ENCODE measurements around the gene PLB1.
A peak's percentile ranks its signal among the peaks of the same experiment; 100 is the strongest.

PLB1 gene

DNA sequence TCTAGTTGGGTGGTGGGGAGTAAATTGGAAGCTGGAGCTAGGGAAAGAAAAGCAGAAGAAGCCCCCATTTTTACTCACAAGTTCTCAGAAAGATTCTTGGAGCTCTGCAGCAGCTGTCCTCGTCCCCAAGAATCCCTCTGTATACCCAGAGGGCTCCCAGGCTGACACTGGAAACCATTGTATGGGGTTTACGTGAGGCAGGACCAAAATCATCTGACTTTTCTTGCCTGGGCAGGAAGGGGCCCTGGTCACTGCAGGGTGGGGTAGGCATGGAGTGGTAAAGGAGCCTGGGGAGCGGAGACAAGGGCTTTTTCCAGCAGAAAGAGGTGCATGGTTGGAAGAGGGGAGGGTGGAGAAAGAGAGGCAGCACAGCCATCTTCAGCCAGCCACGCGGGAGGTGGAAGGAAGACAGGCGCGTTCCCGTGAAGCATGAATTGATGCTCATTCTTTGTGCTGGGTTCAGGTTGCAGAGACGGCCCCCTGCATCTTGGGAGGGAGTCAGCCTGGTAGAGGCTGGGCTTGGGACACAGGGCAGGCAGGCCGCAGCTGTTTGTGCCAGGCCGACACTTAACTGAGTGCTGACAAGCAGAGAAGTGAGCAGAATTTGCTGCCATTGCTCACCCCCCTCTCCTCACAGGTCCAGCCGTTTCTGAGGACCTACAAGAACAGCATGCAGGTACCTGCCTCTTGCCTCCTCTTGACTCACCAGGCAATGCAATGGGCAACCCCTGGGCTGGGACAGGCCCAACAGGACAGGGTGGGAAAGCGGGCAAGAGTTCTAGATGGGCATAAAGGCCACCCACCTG lies 94.8 kb downstream of the PLB1 start:
- DNase-seq (ENCODE audit: low read depth in 2 of 2), result no peak
- no peak overlapping the region for H3K4me3 ChIP-seq (replicated peaks in 1 of 2; ENCODE audit: low read depth in 2 of 2, low read length in 2 of 2)
- no peak for TF ChIP-seq CTCF (IDR thresholded peaks at IDR 0.05; ENCODE audit: low read depth, low read length)

DNA sequence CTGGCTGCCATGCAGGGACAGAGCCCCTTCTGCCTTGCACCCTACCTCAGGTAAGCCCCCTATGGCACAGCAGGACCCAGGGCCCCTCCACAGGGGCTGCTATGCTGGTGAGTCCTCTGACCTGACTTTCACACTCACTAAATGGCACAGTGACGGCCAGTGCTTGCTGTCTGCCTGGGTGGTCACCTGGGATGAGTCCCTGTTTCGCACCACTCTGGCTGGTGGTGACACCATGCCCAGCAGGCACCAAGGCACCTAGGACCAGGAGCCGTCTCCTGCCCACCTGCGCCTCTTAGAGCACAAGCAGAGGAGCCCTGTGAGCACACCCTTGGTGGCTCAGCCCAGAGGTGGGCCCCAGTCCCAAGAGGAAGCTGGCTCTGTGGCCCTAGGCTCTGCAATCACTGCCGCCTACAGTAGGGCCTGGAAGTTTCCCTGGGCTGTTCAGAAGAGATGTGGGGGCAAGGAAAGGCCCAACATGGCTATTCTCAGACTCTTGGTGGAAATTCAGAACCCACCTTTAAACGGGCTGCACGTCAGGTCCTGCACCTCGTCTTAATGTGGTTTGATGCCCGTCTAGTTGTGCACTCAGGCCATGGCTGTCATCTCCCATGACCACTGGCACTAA lies 96.0 kb downstream of the PLB1 start:
- H3K4me3 ChIP-seq (replicated peaks in 1 of 2; ENCODE audit: low read depth in 2 of 2, low read length in 2 of 2), result no peak overlapping the region
- DNase-seq (ENCODE audit: low read depth in 2 of 2), result no peak
- no peak for TF ChIP-seq CTCF (IDR thresholded peaks at IDR 0.05; ENCODE audit: low read depth, low read length)

DNA sequence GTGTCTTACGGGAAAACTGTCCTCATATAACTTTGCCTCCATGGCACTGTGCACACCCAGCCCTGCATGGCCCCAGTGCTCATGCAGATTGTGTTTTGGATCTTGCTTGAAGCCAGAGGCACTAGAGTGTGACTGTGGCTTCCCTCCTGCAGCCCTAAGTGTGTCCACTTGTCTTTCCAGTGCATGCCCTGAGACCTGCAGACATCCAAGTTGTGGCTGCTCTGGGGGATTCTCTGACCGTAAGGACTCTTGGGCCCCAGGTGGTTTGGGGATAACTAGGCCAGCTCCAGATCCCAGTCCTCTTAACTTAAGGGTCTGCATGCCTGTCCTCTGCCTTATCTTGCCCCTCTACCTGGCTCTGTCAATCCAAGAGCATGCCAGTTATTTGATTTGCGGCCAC lies 96.6 kb downstream of the PLB1 start:
- no peak for DNase-seq (ENCODE audit: low read depth in 2 of 2)
- TF ChIP-seq CTCF (IDR thresholded peaks at IDR 0.05; ENCODE audit: low read depth, low read length), result no peak
- H3K4me3 ChIP-seq (replicated peaks in 1 of 2; ENCODE audit: low read depth in 2 of 2, low read length in 2 of 2), result no peak overlapping the region

DNA sequence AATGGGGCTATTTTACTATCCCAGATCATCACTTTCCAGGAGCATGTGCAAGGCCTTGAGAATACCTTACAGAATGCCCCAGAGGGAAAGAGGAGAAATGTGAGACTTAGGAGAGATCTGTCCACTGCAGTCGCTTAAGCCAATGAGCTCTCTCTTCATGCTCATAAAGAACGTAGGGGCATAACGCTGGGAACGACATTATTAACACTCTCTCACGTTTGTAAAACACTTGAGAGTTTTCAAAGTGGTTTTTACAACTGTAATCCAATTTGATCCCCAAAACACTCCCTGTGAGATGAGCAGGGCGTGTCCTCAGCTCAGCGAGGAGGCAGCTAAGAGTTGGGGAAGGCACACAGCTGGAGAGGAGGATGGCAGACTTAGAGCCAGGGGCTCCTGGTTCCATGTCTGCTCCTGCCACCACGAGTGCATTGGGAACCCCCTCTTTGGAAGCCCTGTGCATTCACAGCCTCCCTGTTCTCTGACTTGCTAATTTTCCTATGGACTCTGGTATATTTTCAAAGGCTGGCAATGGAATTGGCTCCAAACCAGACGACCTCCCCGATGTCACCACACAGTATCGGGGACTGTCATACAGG lies 97.4 kb downstream of the PLB1 start:
- DNase-seq (ENCODE audit: low read depth in 2 of 2), result no peak
- no peak for TF ChIP-seq CTCF (IDR thresholded peaks at IDR 0.05; ENCODE audit: low read depth, low read length)
- no peak overlapping the region for H3K4me3 ChIP-seq (replicated peaks in 1 of 2; ENCODE audit: low read depth in 2 of 2, low read length in 2 of 2)

GRCh38 chr2:28594000-28594331 lies 98.1 kb downstream of the PLB1 start:
- no peak overlapping the region for H3K4me3 ChIP-seq (replicated peaks in 1 of 2; ENCODE audit: low read depth in 2 of 2, low read length in 2 of 2)
- DNase-seq (ENCODE audit: low read depth in 2 of 2), result no peak
- TF ChIP-seq CTCF (IDR thresholded peaks at IDR 0.05; ENCODE audit: low read depth, low read length), result no peak

DNA sequence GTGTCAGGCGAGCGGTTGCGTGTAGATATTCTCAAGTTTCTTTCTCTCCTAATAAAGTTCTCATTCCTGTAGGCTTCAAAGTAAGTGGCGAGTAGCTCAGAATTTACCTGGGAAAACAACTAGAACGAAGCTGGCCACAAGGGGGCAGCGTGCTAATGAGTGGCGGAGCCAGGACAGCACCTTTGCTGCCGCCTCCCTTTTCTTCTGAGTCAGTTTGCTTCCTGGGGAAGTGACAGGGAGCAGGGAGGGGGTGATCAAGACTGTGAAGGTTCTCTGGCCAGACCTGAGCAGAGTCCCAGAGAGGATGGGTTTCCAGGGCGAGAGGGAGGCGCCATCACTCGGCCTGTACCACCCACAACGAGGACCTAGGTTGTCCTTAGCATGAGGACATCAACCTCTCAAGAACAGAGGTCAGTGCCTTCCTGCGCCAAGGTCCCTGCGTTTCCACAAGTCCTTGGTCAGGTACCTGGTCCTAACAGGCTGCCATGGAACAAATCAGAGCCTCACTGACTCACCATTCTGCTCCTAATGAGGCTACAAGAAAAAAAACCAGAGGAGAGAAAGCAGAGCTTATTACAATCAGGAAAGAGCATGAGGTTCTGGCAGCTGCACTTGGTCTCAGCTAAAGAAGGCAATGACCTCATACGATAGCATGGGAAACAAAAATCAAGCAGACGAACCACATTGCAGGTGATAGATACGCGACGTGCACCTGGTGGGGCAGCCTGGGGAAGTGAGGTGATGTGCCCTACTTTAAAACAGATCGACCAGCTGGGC lies 98.7 kb downstream of the PLB1 start:
- no peak overlapping the region for H3K4me3 ChIP-seq (replicated peaks in 1 of 2; ENCODE audit: low read depth in 2 of 2, low read length in 2 of 2)
- DNase-seq (ENCODE audit: low read depth in 2 of 2), result peak; percentile 89 to 92
- peak; percentile 75 for TF ChIP-seq CTCF (IDR thresholded peaks at IDR 0.05; ENCODE audit: low read depth, low read length)
